Fibroblast of skin of right quadriceps (primary cell): ENCODE data around the gene NFKBIL1.
"Not testable (repeated sequence)": the region's sequence is repeated elsewhere in the genome, so short reads cannot be mapped to it uniquely, and the experiment has no call there.

Experiments used
- DNase-seq: peaks from one replicate; pipeline ENCODE4 v3.0.0-alpha.2; 2013

The NFKBIL1 gene

GRCh38 chr6:31546958-31547726 lies at the start of gene NFKBIL1:
Gene NFKBIL1 (plus strand): TSS chr6:31547608. CDS start chr6:31547695, 87 bp downstream.
- DNase-seq, result peak; percentile 98

DNA sequence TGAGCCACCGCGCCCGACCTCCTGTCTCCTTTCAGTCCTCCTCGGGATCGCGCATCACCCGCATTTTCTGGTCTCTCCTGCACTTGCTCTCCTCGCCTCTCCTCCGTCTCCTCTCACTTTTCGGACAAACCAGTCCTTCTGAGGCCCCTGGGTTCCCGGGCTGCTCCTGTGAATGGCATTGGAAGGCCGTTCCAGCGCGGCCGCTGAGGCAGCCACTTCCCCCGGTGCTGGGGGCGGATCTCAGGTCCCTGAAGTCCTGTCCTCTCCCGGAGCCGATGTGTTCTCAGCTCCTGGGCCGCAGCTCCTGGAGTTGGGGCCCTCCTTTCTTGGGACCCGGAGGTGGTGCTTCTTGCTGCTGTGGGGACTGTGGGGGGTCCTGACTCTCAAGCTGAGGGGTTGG lies 48.7 kb upstream of the NFKBIL1 start:
- no peak for DNase-seq

GRCh38 chr6:31499648-31500047 lies 47.8 kb upstream of the NFKBIL1 start:
- not testable (repeated sequence) for DNase-seq

DNA sequence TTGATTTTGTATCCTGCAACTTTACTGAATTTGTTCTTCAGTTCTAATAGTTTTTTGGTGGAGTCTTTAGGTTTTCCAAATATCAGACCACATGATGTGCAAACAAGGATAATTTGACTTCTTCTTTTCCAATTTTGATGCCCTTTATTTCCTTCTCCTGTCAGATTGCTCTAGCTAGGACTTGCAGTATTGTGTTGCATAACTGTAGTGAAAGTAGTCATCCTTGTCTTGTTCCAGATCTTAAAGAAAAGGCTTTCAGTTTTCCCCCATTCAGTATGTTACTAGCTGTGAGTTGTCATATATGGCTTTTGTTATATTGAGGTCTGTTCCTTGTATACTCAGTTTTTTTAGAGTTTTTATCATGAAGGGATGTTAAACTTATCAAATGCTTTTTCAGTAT lies 44.8 kb upstream of the NFKBIL1 start:
- DNase-seq, result no peak

- not testable (repeated sequence) for DNase-seq
Measured at GRCh38 chr6:31509036-31509435, 38.4 kb upstream of the NFKBIL1 start.

DNA sequence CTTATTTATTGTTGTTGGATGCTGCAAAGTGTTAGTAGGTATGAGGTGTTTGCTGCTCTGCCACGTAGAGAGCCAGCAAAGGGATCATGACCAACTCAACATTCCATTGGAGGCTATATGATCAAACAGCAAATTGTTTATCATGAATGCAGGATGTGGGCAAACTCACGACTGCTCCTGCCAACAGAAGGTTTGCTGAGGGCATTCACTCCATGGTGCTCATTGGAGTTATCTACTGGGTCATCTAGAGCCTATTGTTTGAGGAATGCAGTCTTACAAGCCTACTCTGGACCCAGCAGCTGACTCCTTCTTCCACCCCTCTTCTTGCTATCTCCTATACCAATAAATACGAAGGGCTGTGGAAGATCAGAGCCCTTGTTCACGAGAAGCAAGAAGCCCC lies 37.4 kb upstream of the NFKBIL1 start:
- no peak for DNase-seq

- DNase-seq, result no peak
Measured at GRCh38 chr6:31513456-31514165, 33.8 kb upstream of the NFKBIL1 start.

DNA sequence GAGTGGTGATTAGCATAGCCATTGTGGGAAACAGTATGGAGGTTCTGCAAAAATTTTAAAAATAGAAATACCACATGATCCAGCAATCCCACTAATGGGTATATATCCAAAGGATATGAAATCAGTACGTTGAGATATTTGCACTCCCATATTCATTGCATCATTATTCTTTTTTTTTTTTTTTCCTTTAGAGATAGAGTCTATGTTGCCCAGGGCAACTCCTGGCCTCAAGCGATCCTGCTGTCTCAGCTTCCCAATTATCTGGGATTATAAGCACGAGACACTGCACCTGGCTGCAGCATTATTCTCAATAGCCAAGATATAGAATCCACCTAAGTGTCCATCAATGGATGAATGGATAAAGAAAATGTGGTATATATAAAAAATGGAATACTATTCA lies 25.6 kb upstream of the NFKBIL1 start:
- DNase-seq, result no peak

DNA sequence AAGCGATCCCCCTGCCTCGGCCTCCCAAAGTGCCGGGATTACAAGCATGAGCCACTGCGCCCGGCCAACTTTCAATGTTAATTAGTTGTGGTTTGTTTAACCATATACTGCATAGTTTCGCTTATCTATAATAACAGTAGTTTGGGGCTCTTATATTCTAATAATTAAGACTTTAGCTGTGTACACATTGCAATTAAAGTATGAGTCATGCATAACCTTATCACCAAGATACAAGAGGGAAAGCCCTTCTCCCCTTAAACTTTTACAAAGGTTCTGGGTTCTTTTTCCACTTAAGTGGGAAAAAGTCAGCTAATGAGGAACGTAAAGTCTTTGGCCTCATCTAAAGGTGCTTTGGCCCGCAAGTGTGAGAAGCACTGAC lies 21.9 kb upstream of the NFKBIL1 start:
- no peak for DNase-seq

GRCh38 chr6:31525932-31526591 lies 21.3 kb upstream of the NFKBIL1 start:
- peak; percentile 43 for DNase-seq

DNA sequence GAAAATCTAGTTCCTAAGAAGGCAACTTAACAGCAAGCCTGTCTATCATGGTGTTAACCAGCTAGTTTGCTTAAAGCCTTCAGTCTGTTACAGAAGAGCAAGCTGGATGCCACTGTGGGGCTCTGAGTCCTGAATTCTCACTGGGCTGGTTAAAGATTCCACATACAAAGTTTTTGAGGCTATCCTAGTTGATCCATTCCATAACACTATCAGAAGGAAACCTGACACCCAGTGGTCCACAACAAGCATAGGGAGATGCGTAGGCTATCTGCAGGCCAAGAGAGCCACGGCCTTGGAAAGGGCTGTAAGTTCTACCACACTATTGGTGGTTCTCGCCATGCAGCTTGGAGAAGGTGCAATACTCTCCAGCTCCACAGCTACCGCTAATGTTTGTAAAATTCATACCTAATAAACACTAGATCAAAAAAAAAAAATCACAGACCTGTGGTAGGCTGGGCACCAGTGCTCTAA lies 19.1 kb upstream of the NFKBIL1 start:
- no peak for DNase-seq

GRCh38 chr6:31528821-31529328 lies 18.5 kb upstream of the NFKBIL1 start, which contains the start of gene MCCD1:
Gene MCCD1 (plus strand): TSS chr6:31528962. CDS start chr6:31529015, 53 bp downstream.
- no peak for DNase-seq

GRCh38 chr6:31529329-31530150 lies 17.9 kb upstream of the NFKBIL1 start:
- no peak for DNase-seq

DNA sequence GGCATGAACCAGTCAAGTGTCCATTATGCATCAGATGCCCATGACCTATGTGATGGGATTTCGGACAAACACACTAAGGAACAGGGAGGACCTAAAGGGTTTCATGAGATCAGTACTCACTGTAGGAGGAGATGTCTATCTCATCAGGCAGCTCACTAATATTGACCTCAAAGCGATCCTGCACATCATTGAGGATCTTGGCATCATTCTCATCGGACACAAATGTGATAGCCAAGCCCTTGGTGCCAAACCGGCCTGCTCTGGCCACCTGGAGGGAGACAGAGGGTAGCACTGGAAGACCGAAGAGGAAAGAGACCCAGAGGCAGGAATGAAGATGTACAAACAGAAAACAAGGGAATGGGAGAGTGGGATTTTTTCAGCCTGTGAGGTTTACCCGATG lies 16.7 kb upstream of the NFKBIL1 start:
- DNase-seq, result no peak

DNA sequence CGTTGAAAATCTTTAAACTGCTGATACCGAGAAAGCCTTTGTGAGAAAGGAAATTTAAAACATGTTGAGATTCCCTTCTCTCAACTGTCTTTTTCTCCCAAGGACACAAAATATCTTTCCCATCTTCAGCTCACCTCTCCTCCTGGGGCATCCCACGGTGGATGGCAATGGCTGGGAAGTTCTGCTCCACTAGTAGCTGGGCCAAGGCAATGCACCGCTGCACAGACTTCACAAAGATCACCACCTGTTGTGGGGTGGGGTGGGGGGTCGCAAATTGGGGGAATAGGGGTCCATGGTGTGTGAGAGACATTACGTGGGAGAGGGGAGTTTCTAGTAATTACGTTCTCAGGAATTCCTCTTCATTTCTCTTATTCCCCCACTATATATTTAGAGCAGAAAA lies 16.2 kb upstream of the NFKBIL1 start:
- no peak for DNase-seq

DNA sequence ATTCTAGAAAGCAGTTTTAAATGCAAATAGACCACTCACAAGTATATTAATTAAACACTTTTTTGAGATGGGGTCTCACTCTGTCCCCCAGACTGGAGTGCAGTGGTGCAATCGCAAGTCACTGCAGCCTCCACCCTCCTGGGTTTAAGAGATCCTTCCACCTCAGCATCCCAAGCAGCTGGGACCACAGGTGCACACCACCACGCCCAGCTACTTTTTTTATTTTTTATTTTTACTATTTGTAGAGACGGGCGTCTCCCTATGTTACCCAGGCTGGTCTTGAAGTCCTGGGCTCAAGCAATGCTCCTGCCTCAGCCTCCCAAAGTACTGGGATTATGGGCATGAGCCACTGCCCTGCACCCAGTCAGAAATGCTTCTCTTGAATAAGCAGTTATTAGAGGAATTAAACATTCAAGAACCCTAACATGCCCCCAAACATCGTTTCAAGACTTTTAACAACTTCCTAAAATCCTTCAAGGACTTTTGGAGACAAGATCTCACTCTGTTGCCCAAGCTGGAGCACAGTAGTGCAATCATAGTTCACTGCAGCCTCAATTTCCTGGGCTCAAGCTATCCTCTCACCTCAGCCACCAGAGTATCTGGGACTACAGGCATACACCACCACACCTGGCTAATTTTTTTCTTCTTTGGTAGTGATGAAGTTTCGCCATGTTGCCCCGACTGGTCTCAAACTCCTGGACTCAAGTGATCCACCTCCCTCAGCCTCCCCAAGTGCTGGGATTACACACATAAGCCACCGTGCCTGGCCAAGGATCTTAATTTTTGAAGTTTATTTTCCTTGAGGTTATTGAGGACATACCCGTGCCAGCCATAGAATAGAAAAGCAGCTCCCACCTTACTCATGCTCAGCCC lies 15.4 kb upstream of the NFKBIL1 start:
- DNase-seq, result no peak

- no peak for DNase-seq
Measured at GRCh38 chr6:31532644-31533454, 14.6 kb upstream of the NFKBIL1 start.

DNA sequence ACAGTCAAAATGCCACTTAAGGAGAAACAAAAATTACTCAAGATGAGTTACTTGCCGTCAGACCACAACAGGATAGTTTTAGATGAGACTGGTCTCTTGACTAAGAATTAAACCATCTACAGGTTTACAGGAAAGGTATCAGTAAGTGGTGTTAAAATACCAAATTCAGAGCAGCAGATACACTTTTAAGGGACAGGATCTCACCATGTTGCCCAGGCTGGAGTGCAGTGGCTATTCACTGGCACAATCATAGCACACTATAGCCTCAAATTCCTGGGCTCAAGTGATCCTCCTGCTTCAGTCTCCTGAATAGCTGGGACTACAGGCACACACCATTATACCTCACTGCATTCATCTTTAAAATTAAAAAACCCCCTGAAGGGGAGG lies 14.0 kb upstream of the NFKBIL1 start:
- no peak for DNase-seq

GRCh38 chr6:31534011-31534410 lies 13.4 kb upstream of the NFKBIL1 start:
- no peak for DNase-seq

- no peak for DNase-seq
Measured at GRCh38 chr6:31534521-31535040, 12.8 kb upstream of the NFKBIL1 start.
